PC-9 (cell line): Measurements from ENCODE around the gene OR6F1.

Experiments
- CTCF ChIP-seq: fragments of 200-600 bp; sonication (generic); conservative IDR thresholded peaks from 2 replicates; pipeline ENCODE4 v1.6.1; 2017; ENCODE audit warnings: mixed run types, antibody characterized with exemption, mild to moderate bottlenecking, moderate library complexity
- EZH2 ChIP-seq: fragments of 200-600 bp; sonication (generic); IDR thresholded peaks from 2 replicates; pipeline ENCODE4 v1.8.0; 2017; ENCODE audit warnings: antibody characterized with exemption, low read depth

GRCh38 chr1:247741756-247742155, 25.3 kb upstream of the OR6F1 start:
- no peak for TF ChIP-seq CTCF
- TF ChIP-seq EZH2: no peak
